BE2C (cell line): ENCODE data around the gene ZNF230.

Experiments used
- DNase-seq: peaks from one replicate; pipeline ENCODE4 v3.0.0-alpha.2; 2020
- H3K27me3 ChIP-seq: fragments of 250-450 bp; sonication (Bioruptor Pico); 2 replicates; pipeline ENCODE4 v1.5.1; 2020; ENCODE audit warnings: mild to moderate bottlenecking
- H3K36me3 ChIP-seq: fragments of 250-450 bp; sonication (Bioruptor Pico); 2 replicates; pipeline ENCODE4 v1.5.1; 2020; ENCODE audit warnings: mild to moderate bottlenecking
- H3K4me1 ChIP-seq: fragments of 250-450 bp; sonication (Bioruptor Pico); 2 replicates; pipeline ENCODE4 v1.5.1; 2020
- H3K4me3 ChIP-seq: 2 replicates; pipeline ENCODE4 v1.5.1; 2011; ENCODE audit warnings: low read depth, low read length
- H3K9me3 ChIP-seq: fragments of 250-450 bp; sonication (Bioruptor Pico); 2 replicates; pipeline ENCODE4 v1.5.1; 2020
- CTCF ChIP-seq: IDR thresholded peaks from 2 replicates; pipeline ENCODE4 v1.5.1; 2012; ENCODE audit warnings: mild to moderate bottlenecking, low read depth, low read length

Gene ZNF230

DNA sequence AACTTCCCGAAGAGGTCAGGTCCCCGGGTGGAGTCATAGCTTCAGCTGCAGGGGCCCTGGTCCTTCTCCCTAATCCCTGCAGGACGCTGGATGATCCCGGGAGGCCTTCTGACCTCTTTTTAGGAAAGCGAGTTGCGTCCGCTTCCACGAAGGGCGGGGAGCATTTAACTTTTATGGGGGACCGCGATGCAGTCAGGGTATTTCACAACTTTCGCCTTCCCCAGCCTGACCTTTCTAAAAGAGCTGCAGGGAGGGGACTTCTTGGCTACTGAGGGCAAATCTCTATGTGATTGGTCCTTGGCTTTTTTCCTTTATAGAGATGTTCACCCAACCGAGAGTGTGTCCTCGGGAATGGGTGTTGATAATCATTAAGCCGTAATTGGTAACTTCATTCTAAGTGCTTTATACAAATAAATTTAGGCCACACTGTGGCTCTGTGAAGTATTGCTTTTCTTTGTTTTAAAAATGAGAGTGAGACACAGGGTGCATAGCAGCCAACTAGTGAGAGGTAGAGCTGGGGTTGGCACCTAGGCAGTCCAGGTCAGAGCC lies 778 bp downstream of the ZNF230 start:
- Histone ChIP-seq H3K4me1 (no peaks in the 10 kb centered on the region), H3K9me3 (no peaks in the 10 kb centered on the region), H3K27me3 (no peaks in the 10 kb centered on the region), H3K36me3 (peaks cover 7% of the 10 kb centered on the region), H3K4me3 (peak overlapping the region; percentile 91)
- no peak for TF ChIP-seq CTCF
- DNase-seq = no peak

DNA sequence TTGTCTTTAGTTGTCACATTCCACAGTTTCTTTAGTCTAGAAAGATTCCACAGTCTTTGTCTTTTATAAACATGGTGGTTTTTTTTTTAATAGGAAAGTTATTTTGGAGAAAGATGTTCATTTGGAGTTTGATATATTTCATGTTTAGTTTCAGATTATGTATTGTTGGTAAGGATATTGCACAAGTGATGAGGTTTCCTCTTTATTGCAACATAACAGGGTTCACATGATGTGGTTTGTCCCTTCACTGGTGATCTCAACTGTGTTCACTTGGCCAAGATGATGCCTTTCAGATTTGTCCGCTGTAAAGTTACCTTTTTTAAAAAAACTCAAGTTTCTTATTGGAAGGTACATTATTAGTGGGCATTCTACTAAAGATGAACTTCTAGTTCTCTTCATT lies 3.2 kb downstream of the ZNF230 start:
- peaks cover 6% of the 10 kb centered on the region; the same call in 1 of the 2 replicates for H3K9me3 ChIP-seq
- no peak for DNase-seq
- H3K4me1 ChIP-seq = no peaks in the 10 kb centered on the region
- H3K4me3 ChIP-seq = no peak overlapping the region
- H3K27me3 ChIP-seq = no peaks in the 10 kb centered on the region
- H3K36me3 ChIP-seq = peaks cover 31% of the 10 kb centered on the region
- TF ChIP-seq CTCF = no peak

GRCh38 chr19:44007473-44007872 lies 4.7 kb downstream of the ZNF230 start:
- Histone ChIP-seq H3K27me3 (no peaks in the 10 kb centered on the region), H3K9me3 (peaks cover 6% of the 10 kb centered on the region; the same call in 1 of the 2 replicates), H3K36me3 (peaks cover 40% of the 10 kb centered on the region), H3K4me3 (no peak overlapping the region), H3K4me1 (no peaks in the 10 kb centered on the region)
- no peak for DNase-seq
- TF ChIP-seq CTCF = no peak

GRCh38 chr19:44010468-44010867 lies 7.7 kb downstream of the ZNF230 start:
- H3K9me3 ChIP-seq = peaks cover 6% of the 10 kb centered on the region; the same call in 1 of the 2 replicates
- H3K36me3 ChIP-seq = peaks cover 40% of the 10 kb centered on the region
- H3K27me3 ChIP-seq = no peaks in the 10 kb centered on the region
- no peak overlapping the region for H3K4me3 ChIP-seq
- no peaks in the 10 kb centered on the region for H3K4me1 ChIP-seq
- no peak for TF ChIP-seq CTCF
- no peak for DNase-seq

DNA sequence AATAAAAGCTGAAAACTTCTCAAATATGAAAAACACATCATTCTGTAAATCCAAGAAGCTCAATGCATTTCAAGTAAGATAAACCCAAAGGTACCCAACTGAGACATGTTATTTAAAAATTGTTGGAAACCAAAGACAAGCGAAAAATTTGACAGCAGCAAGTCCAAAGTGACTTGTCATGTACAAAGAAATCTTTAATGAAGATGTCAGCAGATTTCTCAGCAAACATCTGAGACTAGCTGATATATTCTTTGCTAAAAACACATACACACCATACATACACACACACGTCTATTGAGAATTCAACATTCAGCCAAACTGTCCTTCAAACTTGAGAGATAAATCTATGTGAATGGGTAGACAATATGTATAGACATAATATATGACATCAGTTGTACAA lies 16.7 kb downstream of the ZNF230 start:
- Histone ChIP-seq H3K36me3 (no peaks in the 10 kb centered on the region), H3K4me3 (no peak overlapping the region), H3K4me1 (no peaks in the 10 kb centered on the region), H3K27me3 (no peaks in the 10 kb centered on the region), H3K9me3 (no peaks in the 10 kb centered on the region; the same call in 1 of the 2 replicates)
- DNase-seq = no peak
- TF ChIP-seq CTCF = no peak

GRCh38 chr19:44021221-44021620 lies 18.5 kb downstream of the ZNF230 start:
- Histone ChIP-seq H3K36me3 (no peaks in the 10 kb centered on the region), H3K9me3 (no peaks in the 10 kb centered on the region; the same call in 1 of the 2 replicates), H3K4me3 (no peak overlapping the region), H3K27me3 (no peaks in the 10 kb centered on the region), H3K4me1 (no peaks in the 10 kb centered on the region)
- TF ChIP-seq CTCF = no peak
- DNase-seq = no peak
